NOMO-1 treated with dmso at 0.1 percent for 144 hours (cell line): ENCODE results near the gene B9D2.

Experiments used
- DNase-seq: peaks from one replicate; lab custom pipeline; 2025; ENCODE audit not compliant: unreplicated experiment; lab: John Stamatoyannopoulos, UW

Gene B9D2

GRCh38 chr19:41328157-41328841, 35.6 kb downstream of the B9D2 start:
- DNase-seq: no peak

GRCh38 chr19:41327576-41328156, 36.3 kb downstream of the B9D2 start:
- DNase-seq: peak; percentile 80

GRCh38 chr19:41327076-41327575, 36.8 kb downstream of the B9D2 start:
- DNase-seq: no peak

- no peak for DNase-seq
Observed at GRCh38 chr19:41325947-41326706, 37.8 kb downstream of the B9D2 start.

- no peak for DNase-seq
Observed at GRCh38 chr19:41325640-41325946, 38.4 kb downstream of the B9D2 start.

GRCh38 chr19:41324921-41325639, 38.9 kb downstream of the B9D2 start:
- DNase-seq: no peak

- DNase-seq: no peak
Observed at GRCh38 chr19:41324231-41324702, 39.7 kb downstream of the B9D2 start.

GRCh38 chr19:41323430-41324125, 40.4 kb downstream of the B9D2 start:
- DNase-seq: no peak

GRCh38 chr19:41323023-41323422, 40.9 kb downstream of the B9D2 start:
- DNase-seq: no peak

- no peak for DNase-seq
Observed at GRCh38 chr19:41322451-41322850, 41.5 kb downstream of the B9D2 start.

- no peak for DNase-seq
Observed at GRCh38 chr19:41321600-41322270, 42.2 kb downstream of the B9D2 start.

- DNase-seq: no peak
Observed at GRCh38 chr19:41321204-41321599, 42.7 kb downstream of the B9D2 start.

GRCh38 chr19:41320568-41320967, 43.4 kb downstream of the B9D2 start:
- DNase-seq: no peak

GRCh38 chr19:41320185-41320518, 43.8 kb downstream of the B9D2 start:
- DNase-seq: no peak

- no peak for DNase-seq
Observed at GRCh38 chr19:41319500-41320184, 44.3 kb downstream of the B9D2 start.

GRCh38 chr19:41318696-41319499, 45.1 kb downstream of the B9D2 start:
- no peak for DNase-seq

GRCh38 chr19:41316306-41316920, 47.5 kb downstream of the B9D2 start:
- DNase-seq: no peak

- no peak for DNase-seq
Observed at GRCh38 chr19:41311613-41312012, 52.3 kb downstream of the B9D2 start.

GRCh38 chr19:41311072-41311471, 52.9 kb downstream of the B9D2 start:
- no peak for DNase-seq
